Astrocyte (in vitro differentiated cells and primary cell): ENCODE results near the gene CDH22.

ENCODE experiments used
- EZH2 ChIP-seq: IDR thresholded peaks from 2 replicates; pipeline ENCODE4 v1.6.1; 2012; ENCODE audit warnings: mild to moderate bottlenecking, low read length, inconsistent platforms; ENCODE audit not compliant: insufficient read depth
- TF ChIP-seq, protein P1 (sequence below): IDR thresholded peaks from 2 replicates; pipeline ENCODE4 v1.5.1; 2011; ENCODE audit warnings: low read depth, mild to moderate bottlenecking, inconsistent platforms, low read length, moderate library complexity; ENCODE audit not compliant: insufficient read depth

DNA sequence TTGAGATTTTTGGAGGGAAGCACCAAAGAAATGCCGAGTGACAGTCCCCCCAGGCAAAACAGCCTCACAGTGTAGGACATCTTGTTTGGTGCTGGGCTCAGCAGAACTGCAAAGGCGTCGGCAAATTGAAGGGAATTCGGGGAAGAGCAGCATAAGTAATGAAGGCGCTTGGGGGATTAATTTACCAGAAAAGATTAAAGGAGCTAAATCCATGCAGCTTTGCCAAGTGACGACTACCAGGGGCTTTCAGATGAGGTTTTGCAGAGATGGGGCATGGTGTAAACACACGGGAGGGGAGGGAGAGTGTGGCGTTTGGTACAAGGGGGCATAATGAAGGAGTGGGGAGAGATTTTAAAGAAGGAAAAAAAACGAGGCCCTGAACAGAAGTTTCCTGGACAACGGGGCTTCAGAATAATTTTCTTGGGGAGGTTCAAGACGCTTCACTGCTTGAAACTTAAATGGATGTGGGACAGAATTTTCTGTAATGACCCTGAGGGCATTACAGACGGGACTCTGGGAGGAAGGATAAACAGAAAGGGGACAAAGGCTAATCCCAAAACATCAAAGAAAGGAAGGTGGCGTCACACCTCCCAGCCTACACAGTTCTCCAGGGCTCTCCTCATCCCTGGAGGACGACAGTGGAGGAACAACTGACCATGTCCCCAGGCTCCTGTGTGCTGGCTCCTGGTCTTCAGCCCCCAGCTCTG is 45.4 kb upstream of the CDH22 start:
- TF ChIP-seq, protein P1, sequence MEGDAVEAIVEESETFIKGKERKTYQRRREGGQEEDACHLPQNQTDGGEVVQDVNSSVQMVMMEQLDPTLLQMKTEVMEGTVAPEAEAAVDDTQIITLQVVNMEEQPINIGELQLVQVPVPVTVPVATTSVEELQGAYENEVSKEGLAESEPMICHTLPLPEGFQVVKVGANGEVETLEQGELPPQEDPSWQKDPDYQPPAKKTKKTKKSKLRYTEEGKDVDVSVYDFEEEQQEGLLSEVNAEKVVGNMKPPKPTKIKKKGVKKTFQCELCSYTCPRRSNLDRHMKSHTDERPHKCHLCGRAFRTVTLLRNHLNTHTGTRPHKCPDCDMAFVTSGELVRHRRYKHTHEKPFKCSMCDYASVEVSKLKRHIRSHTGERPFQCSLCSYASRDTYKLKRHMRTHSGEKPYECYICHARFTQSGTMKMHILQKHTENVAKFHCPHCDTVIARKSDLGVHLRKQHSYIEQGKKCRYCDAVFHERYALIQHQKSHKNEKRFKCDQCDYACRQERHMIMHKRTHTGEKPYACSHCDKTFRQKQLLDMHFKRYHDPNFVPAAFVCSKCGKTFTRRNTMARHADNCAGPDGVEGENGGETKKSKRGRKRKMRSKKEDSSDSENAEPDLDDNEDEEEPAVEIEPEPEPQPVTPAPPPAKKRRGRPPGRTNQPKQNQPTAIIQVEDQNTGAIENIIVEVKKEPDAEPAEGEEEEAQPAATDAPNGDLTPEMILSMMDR = no peak
- no peak for TF ChIP-seq EZH2
